Liver (tissue), 9 donors: Measurements from ENCODE around the gene PNLIPRP3. TPM values are rescaled to one million over a fixed set of nuclear protein-coding genes. Genes with fewer than 3 reads are reported as not detected.
"Not testable (repeated sequence)": the region's sequence is repeated elsewhere in the genome, so short reads cannot be mapped to it uniquely, and the experiment has no call there.

Experiments used
- DNase-seq: peaks from one replicate; pipeline ENCODE4 v3.0.0-alpha.2; 2017; ENCODE audit warnings: low spot score
- H3K27ac ChIP-seq, 2 donors: one replicate each; pipeline ENCODE4 v1.7.0; 2013; ENCODE audit warnings: inconsistent platforms in 2 of 2, low read length in 2 of 2, control low read depth in 1 of 2, low read depth in 1 of 2, mild to moderate bottlenecking in 1 of 2
- H3K27me3 ChIP-seq, 4 donors: one replicate each; pipeline versions ENCODE4 v1.6.1 to v1.7.0; 2013; ENCODE audit warnings: low read length in 3 of 4, inconsistent platforms in 1 of 4, mild to moderate bottlenecking in 1 of 4, moderate library complexity in 1 of 4; ENCODE audit not compliant: control insufficient read depth in 4 of 4, insufficient read depth in 4 of 4
- H3K36me3 ChIP-seq, 4 donors: one replicate each; pipeline versions ENCODE4 v1.6.1 to v1.7.0; 2013; ENCODE audit warnings: low read length in 3 of 4, mild to moderate bottlenecking in 3 of 4, low read depth in 1 of 4, moderate library complexity in 1 of 4; ENCODE audit not compliant: control insufficient read depth in 4 of 4, insufficient read depth in 3 of 4
- H3K4me1 ChIP-seq, 4 donors: one replicate each; pipeline versions ENCODE4 v1.6.1 to v1.7.0; 2013; ENCODE audit warnings: low read length in 3 of 4, mild to moderate bottlenecking in 3 of 4, moderate library complexity in 1 of 4; ENCODE audit not compliant: control insufficient read depth in 4 of 4, insufficient read depth in 4 of 4
- H3K4me3 ChIP-seq, 3 donors: one replicate each; pipeline versions ENCODE4 v1.6.1 to v1.7.0; 2013; ENCODE audit warnings: low read length in 3 of 3, control low read depth in 1 of 3, low read depth in 1 of 3, mild to moderate bottlenecking in 1 of 3
- H3K9ac ChIP-seq, 2 donors: one replicate each; pipeline ENCODE4 v1.7.0; 2013; ENCODE audit warnings: low read length in 2 of 2, mild to moderate bottlenecking in 2 of 2, moderate library complexity in 2 of 2, control low read depth in 1 of 2, low read depth in 1 of 2
- H3K9me3 ChIP-seq, 4 donors: one replicate each; pipeline versions ENCODE4 v1.6.1 to v1.7.0; 2013; ENCODE audit warnings: low read length in 3 of 4; ENCODE audit not compliant: control insufficient read depth in 4 of 4
- EGR1 ChIP-seq, 2 donors: IDR thresholded peaks; 2 replicates each; pipeline ENCODE4 v1.6.1; 2016 to 2018; ENCODE audit warnings: antibody characterized with exemption in 2 of 2, low read depth in 2 of 2
- FOXA1 ChIP-seq: IDR thresholded peaks from 2 replicates; pipeline ENCODE4 v1.6.1; 2016; ENCODE audit warnings: antibody characterized with exemption
- FOXA2 ChIP-seq: IDR thresholded peaks from 2 replicates; pipeline ENCODE4 v1.6.1; 2016; ENCODE audit warnings: antibody characterized with exemption
- GABPA ChIP-seq, 2 donors: IDR thresholded peaks in 1 of 2; conservative IDR thresholded peaks in 1 of 2; 2 replicates each; pipeline ENCODE4 v1.6.1; 2016; ENCODE audit warnings: antibody characterized with exemption in 2 of 2, mild to moderate bottlenecking in 1 of 2, moderate library complexity in 1 of 2
- HNF4A ChIP-seq, 2 donors: conservative IDR thresholded peaks; 2 replicates each; pipeline ENCODE4 v1.6.1; 2016; ENCODE audit warnings: antibody characterized with exemption in 2 of 2, mild to moderate bottlenecking in 2 of 2
- HNF4G ChIP-seq: IDR thresholded peaks from 2 replicates; pipeline ENCODE4 v1.6.1; 2016; ENCODE audit warnings: antibody characterized with exemption
- JUND ChIP-seq, 2 donors: IDR thresholded peaks; 2 replicates each; pipeline ENCODE4 v1.6.1; 2016; ENCODE audit warnings: antibody characterized with exemption in 2 of 2
- NR2F2 ChIP-seq: IDR thresholded peaks from 2 replicates; pipeline ENCODE4 v1.6.1; 2016; ENCODE audit warnings: antibody characterized with exemption
- RAD21 ChIP-seq, 2 donors: IDR thresholded peaks; 2 replicates each; pipeline ENCODE4 v1.6.1; 2016; ENCODE audit warnings: antibody characterized with exemption in 2 of 2, mild to moderate bottlenecking in 2 of 2
- REST ChIP-seq: IDR thresholded peaks from 2 replicates; pipeline ENCODE4 v1.6.1; 2016; ENCODE audit warnings: antibody characterized with exemption, mild to moderate bottlenecking
- RXRA ChIP-seq, 2 donors: IDR thresholded peaks; 2 replicates each; pipeline ENCODE4 v1.6.1; 2017 to 2018; ENCODE audit warnings: antibody characterized with exemption in 2 of 2, mild to moderate bottlenecking in 1 of 2
- SP1 ChIP-seq: IDR thresholded peaks from 2 replicates; pipeline ENCODE4 v1.6.1; 2018; ENCODE audit warnings: antibody characterized with exemption, mild to moderate bottlenecking
- TAF1 ChIP-seq: conservative IDR thresholded peaks from 2 replicates; pipeline ENCODE4 v1.6.1; 2016; ENCODE audit warnings: antibody characterized with exemption, mild to moderate bottlenecking
- YY1 ChIP-seq: IDR thresholded peaks from 2 replicates; pipeline ENCODE4 v1.6.1; 2016; ENCODE audit warnings: antibody characterized with exemption, mild to moderate bottlenecking
- WGBS: extraction: QIAGEN DNeasy Blood & Tissue Kit; methylation state at CpG from one replicate; pipeline ENCODE4 v1.1.7; 2013; 5-methylcytosine and 5-hydroxymethylcytosine counted together
- polyA plus RNA-seq, 2 donors: library from polyadenylated mRNA; stranded (reverse) in 1 of 2; unstranded in 1 of 2; fragments of 200-250 nt in 1 of 2; fragments of >200 nt in 1 of 2; fragmentation: Nextera tagmentation in 1 of 2; extraction: Ambion mirVana in 1 of 2; gene quantifications; one replicate each; pipeline versions ENCODE4 v1.2.1 to v1.2.3, GENCODE V29; 2013 to 2015
- total RNA-seq, 2 donors: library from RNA; depleted of rRNA; stranded (reverse); fragments of >200 nt; gene quantifications; one replicate each; pipeline ENCODE4 v1.2.3, GENCODE V29; 2014
- TF ChIP-seq, protein P1 (sequence below): IDR thresholded peaks from 2 replicates; pipeline ENCODE4 v1.6.1; 2016; ENCODE audit warnings: antibody characterized with exemption
- TF ChIP-seq, protein P2 (sequence below): fragments of 150-350 bp; IDR thresholded peaks from 2 replicates; pipeline ENCODE4 v1.5.1; 2017; ENCODE audit warnings: improper control_type of control experiment, low read depth, low read length; ENCODE audit not compliant: missing input control
- donor health status: healthy.
- donor health status: healthy.
- donor health status: healthy.
- donor health status: healthy.
- donor health status: healthy.

PNLIPRP3 gene
- total and polyA plus RNA-seq, 4 donors = not detected

GRCh38 chr10:116385311-116385710 lies 42.3 kb upstream of the PNLIPRP3 start:
- TF ChIP-seq, protein P1, sequence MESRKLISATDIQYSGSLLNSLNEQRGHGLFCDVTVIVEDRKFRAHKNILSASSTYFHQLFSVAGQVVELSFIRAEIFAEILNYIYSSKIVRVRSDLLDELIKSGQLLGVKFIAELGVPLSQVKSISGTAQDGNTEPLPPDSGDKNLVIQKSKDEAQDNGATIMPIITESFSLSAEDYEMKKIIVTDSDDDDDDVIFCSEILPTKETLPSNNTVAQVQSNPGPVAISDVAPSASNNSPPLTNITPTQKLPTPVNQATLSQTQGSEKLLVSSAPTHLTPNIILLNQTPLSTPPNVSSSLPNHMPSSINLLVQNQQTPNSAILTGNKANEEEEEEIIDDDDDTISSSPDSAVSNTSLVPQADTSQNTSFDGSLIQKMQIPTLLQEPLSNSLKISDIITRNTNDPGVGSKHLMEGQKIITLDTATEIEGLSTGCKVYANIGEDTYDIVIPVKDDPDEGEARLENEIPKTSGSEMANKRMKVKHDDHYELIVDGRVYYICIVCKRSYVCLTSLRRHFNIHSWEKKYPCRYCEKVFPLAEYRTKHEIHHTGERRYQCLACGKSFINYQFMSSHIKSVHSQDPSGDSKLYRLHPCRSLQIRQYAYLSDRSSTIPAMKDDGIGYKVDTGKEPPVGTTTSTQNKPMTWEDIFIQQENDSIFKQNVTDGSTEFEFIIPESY = no peak
- TF ChIP-seq FOXA1 (no peak), JUND (IDR thresholded peaks at IDR 0.05) (no peak), NR2F2 (no peak), HNF4A (conservative IDR thresholded peaks at IDR 0.05) (no peak), SP1 (no peak), RXRA (IDR thresholded peaks at IDR 0.05) (no peak), REST (no peak), GABPA (IDR thresholded peaks at IDR 0.05 in 1 of 2, conservative IDR thresholded peaks at IDR 0.05 in 1 of 2) (no peak), RAD21 (IDR thresholded peaks at IDR 0.05) (no peak), FOXA2 (no peak), TAF1 (no peak), YY1 (no peak), HNF4G (no peak), EGR1 (IDR thresholded peaks at IDR 0.05; ENCODE audit: low read depth in 2 of 2) (no peak)
- TF ChIP-seq, protein P2, sequence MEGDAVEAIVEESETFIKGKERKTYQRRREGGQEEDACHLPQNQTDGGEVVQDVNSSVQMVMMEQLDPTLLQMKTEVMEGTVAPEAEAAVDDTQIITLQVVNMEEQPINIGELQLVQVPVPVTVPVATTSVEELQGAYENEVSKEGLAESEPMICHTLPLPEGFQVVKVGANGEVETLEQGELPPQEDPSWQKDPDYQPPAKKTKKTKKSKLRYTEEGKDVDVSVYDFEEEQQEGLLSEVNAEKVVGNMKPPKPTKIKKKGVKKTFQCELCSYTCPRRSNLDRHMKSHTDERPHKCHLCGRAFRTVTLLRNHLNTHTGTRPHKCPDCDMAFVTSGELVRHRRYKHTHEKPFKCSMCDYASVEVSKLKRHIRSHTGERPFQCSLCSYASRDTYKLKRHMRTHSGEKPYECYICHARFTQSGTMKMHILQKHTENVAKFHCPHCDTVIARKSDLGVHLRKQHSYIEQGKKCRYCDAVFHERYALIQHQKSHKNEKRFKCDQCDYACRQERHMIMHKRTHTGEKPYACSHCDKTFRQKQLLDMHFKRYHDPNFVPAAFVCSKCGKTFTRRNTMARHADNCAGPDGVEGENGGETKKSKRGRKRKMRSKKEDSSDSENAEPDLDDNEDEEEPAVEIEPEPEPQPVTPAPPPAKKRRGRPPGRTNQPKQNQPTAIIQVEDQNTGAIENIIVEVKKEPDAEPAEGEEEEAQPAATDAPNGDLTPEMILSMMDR = no peak
- Histone ChIP-seq H3K36me3 (no peaks in the 10 kb centered on the region), H3K9me3 (no peaks in the 10 kb centered on the region), H3K27ac (no peak overlapping the region), H3K4me3 (no peak overlapping the region), H3K9ac (no peak overlapping the region), H3K4me1 (no peaks in the 10 kb centered on the region), H3K27me3 (no peaks in the 10 kb centered on the region)
- WGBS = 88% methylated on average over 2 of the region's 2 CpGs
- DNase-seq = no peak

DNA sequence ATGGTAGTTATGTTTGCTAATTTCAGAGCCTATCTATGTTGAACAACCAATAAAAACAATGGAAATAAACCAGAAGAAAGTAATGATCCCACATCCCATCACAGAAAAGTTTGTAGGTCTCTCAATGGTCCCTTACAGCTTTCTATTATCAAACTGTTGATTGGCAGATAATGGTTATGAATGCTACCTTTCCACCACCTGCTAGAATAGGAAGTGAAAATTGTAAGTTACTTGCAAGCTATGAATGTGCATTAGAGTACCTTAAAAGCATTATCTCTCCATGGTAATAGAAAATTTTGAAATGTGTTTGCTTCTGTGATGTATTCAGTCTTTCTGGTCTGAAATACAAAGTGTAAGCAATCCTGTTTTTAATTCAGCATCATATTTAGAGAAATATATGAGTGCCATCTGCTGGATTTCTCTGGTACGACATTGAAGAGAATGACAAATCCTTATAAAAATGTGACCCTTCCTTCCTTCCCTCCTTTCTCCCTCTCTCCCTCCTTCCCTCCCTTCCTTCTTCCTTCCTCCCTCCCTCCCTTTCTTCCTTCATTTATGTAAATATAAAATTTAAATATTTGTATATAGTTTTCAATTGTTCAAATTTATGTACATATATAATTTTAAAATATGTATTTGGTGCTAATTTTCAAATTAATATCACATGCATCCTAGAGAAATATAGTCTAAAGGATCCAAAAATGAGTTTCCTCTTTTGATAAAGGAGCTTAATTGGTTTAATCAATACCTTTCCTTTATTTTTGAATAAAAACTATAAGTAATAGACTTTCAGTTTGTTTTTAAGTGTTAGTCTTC lies 41.4 kb upstream of the PNLIPRP3 start:
- no peak for DNase-seq
- WGBS = 0% methylated on average over 1 of the region's 1 CpG
- Histone ChIP-seq H3K27me3 (no peaks in the 10 kb centered on the region), H3K36me3 (no peaks in the 10 kb centered on the region), H3K9me3 (no peaks in the 10 kb centered on the region), H3K9ac (no peak overlapping the region), H3K4me1 (no peaks in the 10 kb centered on the region), H3K27ac (no peak overlapping the region), H3K4me3 (no peak overlapping the region)
- TF ChIP-seq, protein P2 = peak; percentile 67
- no peak for TF ChIP-seq GABPA (IDR thresholded peaks at IDR 0.05 in 1 of 2, conservative IDR thresholded peaks at IDR 0.05 in 1 of 2)
- no peak for TF ChIP-seq FOXA2
- TF ChIP-seq HNF4G = no peak
- no peak for TF ChIP-seq HNF4A (conservative IDR thresholded peaks at IDR 0.05)
- TF ChIP-seq YY1 = no peak
- peak; percentile 80 to 82 for TF ChIP-seq RAD21 (IDR thresholded peaks at IDR 0.05)

DNA sequence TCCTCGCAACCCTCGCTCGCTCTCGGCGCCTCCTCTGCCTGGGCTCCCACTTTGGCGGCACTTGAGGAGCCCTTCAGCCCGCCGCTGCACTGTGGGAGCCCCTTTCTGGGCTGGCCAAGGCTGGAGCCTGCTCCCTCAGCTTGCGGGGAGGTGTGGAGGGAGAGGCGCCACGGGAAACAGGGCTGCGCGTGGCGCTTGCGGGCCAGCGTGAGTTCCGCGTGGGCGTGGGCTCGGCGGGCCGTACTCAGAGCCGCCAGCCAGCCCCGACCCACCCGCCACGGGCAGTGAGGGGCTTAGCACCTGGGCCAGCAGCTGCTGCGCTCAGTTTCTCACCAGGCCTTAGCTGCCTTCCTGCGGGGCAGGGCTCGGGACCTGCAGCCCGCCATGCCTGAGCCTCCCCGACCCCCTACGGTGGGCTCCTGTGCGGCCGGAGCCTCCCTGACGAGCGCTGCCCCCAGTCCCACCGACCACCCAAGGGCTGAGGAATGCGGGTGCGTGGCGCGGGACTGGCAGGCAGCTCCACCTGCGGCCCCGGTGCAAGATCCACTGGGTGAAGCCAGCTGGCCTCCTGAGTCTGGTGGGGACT lies 34.3 kb upstream of the PNLIPRP3 start:
- WGBS = 95% methylated on average over 43 of the region's 43 CpGs
- DNase-seq, H3K36me3 ChIP-seq, H3K27ac ChIP-seq, H3K9ac ChIP-seq, H3K4me1 ChIP-seq, H3K4me3 ChIP-seq, H3K27me3 ChIP-seq, H3K9me3 ChIP-seq: not testable (repeated sequence)
